H1 (cell line): ENCODE data around the gene SRRT. TPM values are rescaled to one million over a fixed set of nuclear protein-coding genes. Genes with fewer than 3 reads are reported as not detected.
"Not testable (repeated sequence)": the region's sequence is repeated elsewhere in the genome, so short reads cannot be mapped to it uniquely, and the experiment has no call there.

Source experiments
- CTCF ChIA-PET: fragments of 300-600 bp; sonication (Branson Sonifier 250); formaldehyde crosslinking; loops from one replicate; lab custom pipeline; 2021; ENCODE audit not compliant: partially characterized antibody; lab: Charles Lee
- POLR2A ChIA-PET: fragments of 300-600 bp; sonication (Branson Sonifier 250); formaldehyde crosslinking; loops from one replicate; lab custom pipeline; 2021; ENCODE audit warnings: inconsistent platforms; ENCODE audit not compliant: partially characterized antibody; lab: Charles Lee
- DNase-seq, 2 experiments: peaks; one replicate each; pipeline versions ENCODE4 v3.0.0 to v3.0.0-alpha.2; 2010 to 2022; ENCODE audit warnings: low spot score in 2 of 2, low read depth in 1 of 2, mixed read lengths in 1 of 2
- FAIRE-seq: peaks from 2 replicates; lab custom pipeline; 2011; peaks lifted over from hg19 to GRCh38; lab: Jason Lieb, UNC
- H2AFZ ChIP-seq: 2 replicates; pipeline ENCODE4 v1.8.1; 2012; ENCODE audit warnings: low read length, inconsistent platforms
- H2AK5ac ChIP-seq: 2 replicates; pipeline ENCODE4 v1.6.1; 2013; ENCODE audit warnings: low read depth, low read length
- H2BK120ac ChIP-seq: replicated peaks from 2 replicates; pipeline ENCODE3; 2013; ENCODE audit warnings: low read depth, low read length, inconsistent platforms
- H2BK12ac ChIP-seq: 2 replicates; pipeline ENCODE4 v1.6.1; 2013; ENCODE audit warnings: low read depth, low read length
- H2BK15ac ChIP-seq: 2 replicates; pipeline ENCODE4 v1.6.1; 2013; ENCODE audit warnings: low read length
- H2BK20ac ChIP-seq: 2 replicates; pipeline ENCODE4 v1.6.1; 2013; ENCODE audit warnings: low read length
- H2BK5ac ChIP-seq: 2 replicates; pipeline ENCODE4 v1.6.1; 2013; ENCODE audit warnings: low read depth, low read length
- H3K14ac ChIP-seq: 2 replicates; pipeline ENCODE4 v1.6.1; 2013; ENCODE audit warnings: inconsistent platforms; ENCODE audit not compliant: insufficient read length
- H3K18ac ChIP-seq: 2 replicates; pipeline ENCODE4 v1.6.1; 2013; ENCODE audit warnings: low read length; ENCODE audit errors: extremely low read depth
- H3K23ac ChIP-seq: 2 replicates; pipeline ENCODE4 v1.6.1; 2013; ENCODE audit warnings: inconsistent platforms; ENCODE audit not compliant: insufficient read length
- H3K23me2 ChIP-seq: 2 replicates; pipeline ENCODE4 v1.6.1; 2013; ENCODE audit warnings: low read depth, low read length
- H3K27ac ChIP-seq: 2 replicates; pipeline ENCODE4 v1.6.1; 2011; ENCODE audit warnings: low read depth, low read length, inconsistent platforms
- H3K27me3 ChIP-seq, 4 experiments: replicated peaks in 1 of 4; 1 replicate in 1 of 4; 2 replicates in 3 of 4; pipeline versions ENCODE4 v1.6.1 to v1.8.1; 2011 to 2013; ENCODE audit warnings: low read length in 3 of 4, mild to moderate bottlenecking in 3 of 4, inconsistent platforms in 2 of 4, mixed read lengths in 2 of 4, moderate library complexity in 1 of 4; ENCODE audit not compliant: control insufficient read depth in 3 of 4, insufficient read depth in 3 of 4; ENCODE audit errors: extremely low read depth in 1 of 4
- H3K36me3 ChIP-seq, 4 experiments: 2 replicates each; pipeline versions ENCODE4 v1.6.1 to v1.8.1; 2011 to 2013; ENCODE audit warnings: mild to moderate bottlenecking in 4 of 4, low read length in 3 of 4, moderate library complexity in 2 of 4, control low read depth in 1 of 4, inconsistent platforms in 1 of 4; ENCODE audit not compliant: insufficient read depth in 4 of 4, control insufficient read depth in 2 of 4
- H3K4ac ChIP-seq: replicated peaks from 2 replicates; pipeline ENCODE3; 2013; ENCODE audit warnings: low read length, low read depth, mixed read lengths, inconsistent platforms; ENCODE audit not compliant: insufficient read length
- H3K4me1 ChIP-seq, 4 experiments: replicated peaks in 1 of 4; 1 replicate in 1 of 4; 2 replicates in 3 of 4; pipeline versions ENCODE4 v1.6.1 to v1.8.1; 2011 to 2013; ENCODE audit warnings: low read length in 3 of 4, inconsistent platforms in 2 of 4, mixed read lengths in 1 of 4; ENCODE audit not compliant: insufficient read depth in 4 of 4, control insufficient read depth in 3 of 4
- H3K4me2 ChIP-seq, 2 experiments: 2 replicates each; pipeline versions ENCODE4 v1.6.1 to v1.8.1; 2011 to 2013; ENCODE audit warnings: low read depth in 2 of 2, low read length in 2 of 2, control low read depth in 1 of 2, inconsistent platforms in 1 of 2, mild to moderate bottlenecking in 1 of 2; ENCODE audit not compliant: insufficient read depth in 1 of 2
- H3K4me3 ChIP-seq, 4 experiments: fragments of 200-600, 300-600 bp in 1 of 4; sonication (generic), shearing (Covaris generic), sonication (Bioruptor Twin) in 1 of 4; 2 replicates each; pipeline versions ENCODE4 v1.5.1 to v1.8.1; 2011 to 2016; ENCODE audit warnings: low read length in 4 of 4, low read depth in 3 of 4, control low read depth in 2 of 4, inconsistent platforms in 2 of 4, mild to moderate bottlenecking in 2 of 4, mixed read lengths in 1 of 4, moderate library complexity in 1 of 4; ENCODE audit not compliant: insufficient read depth in 2 of 4; ENCODE audit errors: extremely low read depth in 1 of 4
- H3K56ac ChIP-seq: replicated peaks from 2 replicates; pipeline ENCODE3; 2013; ENCODE audit warnings: low read depth, mild to moderate bottlenecking, mixed read lengths, low read length, inconsistent platforms; ENCODE audit not compliant: insufficient read length
- H3K79me1 ChIP-seq: 2 replicates; pipeline ENCODE4 v1.6.1; 2013; ENCODE audit warnings: low read depth, low read length, control low read depth
- H3K79me2 ChIP-seq, 2 experiments: 2 replicates each; pipeline versions ENCODE4 v1.6.1 to v1.8.1; 2012 to 2013; ENCODE audit warnings: low read length in 2 of 2, mild to moderate bottlenecking in 2 of 2, inconsistent platforms in 1 of 2; ENCODE audit not compliant: insufficient read depth in 2 of 2, control insufficient read depth in 1 of 2
- H3K9ac ChIP-seq, 4 experiments: replicated peaks in 1 of 4; 1 replicate in 1 of 4; 2 replicates in 3 of 4; pipeline versions ENCODE4 v1.6.1 to v1.8.1; 2011 to 2013; ENCODE audit warnings: low read depth in 3 of 4, low read length in 3 of 4, control low read depth in 2 of 4, mild to moderate bottlenecking in 2 of 4, moderate library complexity in 2 of 4, inconsistent platforms in 1 of 4; ENCODE audit errors: extremely low read depth in 1 of 4
- H3K9me3 ChIP-seq, 2 experiments: 2 replicates each; pipeline versions ENCODE4 v1.6.1 to v1.8.1; 2012 to 2013; ENCODE audit warnings: mild to moderate bottlenecking in 2 of 2, moderate library complexity in 2 of 2, control low read depth in 1 of 2, inconsistent platforms in 1 of 2, low read depth in 1 of 2, low read length in 1 of 2, mixed read lengths in 1 of 2; ENCODE audit not compliant: insufficient read depth in 2 of 2
- H4K20me1 ChIP-seq, 2 experiments: replicated peaks in 1 of 2; 2 replicates each; pipeline versions ENCODE3 to v1.8.1; 2011 to 2013; ENCODE audit warnings: inconsistent platforms in 2 of 2, low read length in 2 of 2, mild to moderate bottlenecking in 1 of 2; ENCODE audit not compliant: insufficient read depth in 2 of 2, control insufficient read depth in 1 of 2
- H4K5ac ChIP-seq: 2 replicates; pipeline ENCODE4 v1.6.1; 2013; ENCODE audit warnings: low read length, low read depth, mixed read lengths, inconsistent platforms; ENCODE audit not compliant: insufficient read length
- H4K8ac ChIP-seq: 2 replicates; pipeline ENCODE4 v1.8.0; 2013; ENCODE audit warnings: mild to moderate bottlenecking, moderate library complexity, low read length, inconsistent platforms; ENCODE audit not compliant: insufficient read depth; ENCODE audit errors: extremely low read depth
- H4K91ac ChIP-seq: replicated peaks from 2 replicates; pipeline ENCODE3; 2013; ENCODE audit warnings: low read length, mixed read lengths, inconsistent platforms; ENCODE audit not compliant: insufficient read length
- WGBS, 2 experiments: shearing (Covaris generic) in 1 of 2; methylation state at CpG; one replicate each; pipeline versions ENCODE4 v1.1.6 to v1.1.7; 2013 to 2015; ENCODE audit warnings: low lambda C conversion rate in 2 of 2, mixed read lengths in 2 of 2, inconsistent platforms in 1 of 2, low coverage in 1 of 2, missing lambda C conversion rate in 1 of 2; ENCODE audit not compliant: insufficient replicate concordance in 2 of 2, insufficient coverage in 1 of 2, insufficient read length in 1 of 2; ENCODE audit errors: extremely low coverage in 1 of 2, missing lambda C conversion rate in 1 of 2; 5-methylcytosine and 5-hydroxymethylcytosine counted together
- polyA plus RNA-seq, 7 experiments: library from polyadenylated mRNA; depleted of rRNA in 3 of 7; stranded (reverse) in 5 of 7; unstranded in 2 of 7; fragments of >200 nt in 5 of 7; fragments of 200-250 nt in 2 of 7; gene quantifications; 1 replicate in 5 of 7; 2 replicates in 1 of 7; 4 replicates in 1 of 7; pipeline versions ENCODE4 v1.2.1 to v1.2.3, GENCODE V29; 2011 to 2013; ENCODE audit warnings: missing spikeins in 2 of 7, mixed read lengths in 2 of 7
- total RNA-seq: library from RNA; stranded (reverse); fragmentation: NEBNext Ultra II Directional; extraction: Animal tissue kit (Norgen Biotek cat#: 25700); gene quantifications from 2 replicates; pipeline ENCODE4 v1.2.1, GENCODE V29; 2021

The SRRT gene
- total and polyA plus RNA-seq, 2 of the 8 experiments (the other 6 are each of a cell fraction or from before 2014, with no cell fraction given), result 66.7 to 237 TPM

- 85% methylated on average over 2 of the region's 2 CpGs; no CpG with 5 or more reads in 1 of the 2 experiments for WGBS, 2 experiments
- ChIA-PET POLR2A (interaction anchor here (1.0 to 1.3 kb wide), 3 partner anchors 11 to 46 kb away, joined by 3 to 5 read pairs (median 3); partner anchors contain the start of gene UFSP1), CTCF (interaction anchor here (0.7 to 1.4 kb wide), 3 partner anchors 10 to 15 kb away, joined by 3 to 4 read pairs (median 3); no protein-coding TSS in a partner anchor)
- H3K4me2 ChIP-seq, H3K79me1 ChIP-seq, H4K91ac ChIP-seq, H2BK5ac ChIP-seq, FAIRE-seq, H2AK5ac ChIP-seq, H3K9ac ChIP-seq, H2BK15ac ChIP-seq, H3K14ac ChIP-seq, H3K23me2 ChIP-seq, H3K79me2 ChIP-seq, H3K27ac ChIP-seq, DNase-seq, H3K27me3 ChIP-seq, H4K20me1 ChIP-seq, H3K18ac ChIP-seq, H2BK120ac ChIP-seq, H4K5ac ChIP-seq, H3K23ac ChIP-seq, H2BK12ac ChIP-seq, H3K4ac ChIP-seq, H4K8ac ChIP-seq, H3K36me3 ChIP-seq, H2BK20ac ChIP-seq, H3K56ac ChIP-seq, H2AFZ ChIP-seq, H3K4me1 ChIP-seq, H3K4me3 ChIP-seq: not testable (repeated sequence)
- H3K9me3 ChIP-seq, result peaks cover 6 to 15% of the 10 kb centered on the region in 2 experiments
These were observed 60.5 kb downstream of the SRRT start for GRCh38 chr7:100935381-100935780.

- not testable (repeated sequence) for H4K8ac ChIP-seq, H3K4ac ChIP-seq, H2AFZ ChIP-seq, H3K27ac ChIP-seq, H2BK15ac ChIP-seq, H3K23me2 ChIP-seq, H3K14ac ChIP-seq, H4K91ac ChIP-seq, H3K79me2 ChIP-seq, H2BK120ac ChIP-seq, H4K20me1 ChIP-seq, H3K27me3 ChIP-seq, H3K23ac ChIP-seq, H2BK5ac ChIP-seq, H3K4me3 ChIP-seq, FAIRE-seq, H4K5ac ChIP-seq, H2BK20ac ChIP-seq, H3K9ac ChIP-seq, H2BK12ac ChIP-seq, DNase-seq, H2AK5ac ChIP-seq, H3K36me3 ChIP-seq, H3K4me2 ChIP-seq, H3K79me1 ChIP-seq, H3K4me1 ChIP-seq, H3K56ac ChIP-seq, H3K18ac ChIP-seq
- POLR2A ChIA-PET, result interaction anchor here (1.5 kb wide), 1 partner anchor 8 kb away, joined by 5 read pairs; no protein-coding TSS in a partner anchor
- peaks cover 6 to 13% of the 10 kb centered on the region in 2 experiments for H3K9me3 ChIP-seq
- WGBS, 2 experiments, result 98% methylated on average over 6 of the region's 7 CpGs; no CpG with 5 or more reads in 1 of the 2 experiments
- CTCF ChIA-PET, result interaction anchor here (1.3 kb wide), 1 partner anchor 11 kb away, joined by 3 read pairs; no protein-coding TSS in a partner anchor
These were observed 61.3 kb downstream of the SRRT start for GRCh38 chr7:100936167-100936566.
